Body of pancreas (tissue), 4 donors: ENCODE results near the gene MYDGF. TPM values are rescaled to one million over a fixed set of nuclear protein-coding genes. Genes with fewer than 3 reads are reported as not detected.

Experiments
- ATAC-seq: fragments of 150-250 bp; one replicate; pipeline ENCODE4 v1.9.1; 2016
- DNase-seq, 4 donors: peaks; one replicate each; pipeline ENCODE4 v3.0.0-alpha.2; 2019
- H3K27ac ChIP-seq, 4 donors: fragments of 200-600 bp; sonication (generic); 1 replicate in 3 of 4; 2 replicates in 1 of 4; pipeline versions ENCODE4 v1.5.1 to v1.6.1; 2016 to 2019; ENCODE audit warnings: mild to moderate bottlenecking in 1 of 4, mixed read lengths in 1 of 4, moderate library complexity in 1 of 4
- H3K27me3 ChIP-seq, 2 donors: fragments of 200-600 bp; sonication (generic); one replicate each; pipeline ENCODE4 v1.6.0; 2016; ENCODE audit warnings: mild to moderate bottlenecking in 1 of 2
- H3K36me3 ChIP-seq, 2 donors: fragments of 200-600 bp; sonication (generic); replicated peaks in 1 of 2; 2 replicates each; pipeline ENCODE4 v1.5.1; 2016; ENCODE audit warnings: low read depth in 2 of 2; ENCODE audit not compliant: insufficient read depth in 1 of 2
- H3K4me1 ChIP-seq: fragments of 200-600 bp; sonication (generic); one replicate; pipeline ENCODE4 v1.6.0; 2016
- H3K4me3 ChIP-seq, 2 donors: fragments of 200-600 bp; sonication (generic); 1 replicate in 1 of 2; 2 replicates in 1 of 2; pipeline ENCODE4 v1.5.1; 2016 to 2019
- H3K9me3 ChIP-seq, 3 donors: fragments of 200-600 bp; sonication (generic); 1 replicate in 2 of 3; 2 replicates in 1 of 3; pipeline ENCODE4 v1.5.1; 2016
- CTCF ChIP-seq, 7 experiments: fragments of 450-650 bp in 4 of 7; fragments of 200-600 bp in 3 of 7; sonication (generic) in 3 of 7; IDR thresholded peaks; one replicate each; pipeline ENCODE4 v1.5.1; 2016 to 2019; ENCODE audit warnings: antibody characterized with exemption in 7 of 7
- POLR2A ChIP-seq, 3 donors: fragments of 450-650 bp; IDR thresholded peaks; one replicate each; pipeline ENCODE4 v1.6.1; 2016; ENCODE audit warnings: antibody characterized with exemption in 3 of 3, mild to moderate bottlenecking in 2 of 3
- WGBS, 2 donors: methylation state at CpG; one replicate each; pipeline ENCODE4 v1.1.5; 2017; 5-methylcytosine and 5-hydroxymethylcytosine counted together
- intact Hi-C: fragments of 100-400 bp; cut with DNase I; formaldehyde crosslinking; loops from one replicate; pipeline ENCODE4 v1.15.1; 2023
- total RNA-seq, 2 donors: library from RNA; depleted of rRNA; stranded (reverse); fragments of >200 nt; gene quantifications; one replicate each; pipeline ENCODE4 v1.1.0, GENCODE V29; 2016

MYDGF gene
- total RNA-seq, 2 donors from 2014 or later, result 42.5 to 50.1 TPM

- H3K4me1 ChIP-seq, result no peaks in the 10 kb centered on the region
- no peak overlapping the region for H3K4me3 ChIP-seq
- intact Hi-C loops, result no loop called here
- no peak overlapping the region for H3K27ac ChIP-seq
- no peaks in the 10 kb centered on the region for H3K27me3 ChIP-seq
- H3K36me3 ChIP-seq, result no peaks in the 10 kb centered on the region
- DNase-seq (no peak), ATAC-seq (no peak)
- 79 to 81% methylated on average over 2 of the region's 2 CpGs for WGBS, 2 donors
- TF ChIP-seq CTCF (IDR thresholded peaks at IDR 0.05), result no peak
- no peak for TF ChIP-seq POLR2A (IDR thresholded peaks at IDR 0.05)
- H3K9me3 ChIP-seq, result no peaks in the 10 kb centered on the region
Measured at GRCh38 chr19:4650159-4650558, 20.0 kb downstream of the MYDGF start.

GRCh38 chr19:4649392-4650047, 20.6 kb downstream of the MYDGF start:
- ATAC-seq (no peak), DNase-seq (no peak)
- Histone ChIP-seq H3K4me1 (no peaks in the 10 kb centered on the region), H3K27ac (no peak overlapping the region), H3K27me3 (no peaks in the 10 kb centered on the region), H3K9me3 (no peaks in the 10 kb centered on the region), H3K36me3 (no peaks in the 10 kb centered on the region), H3K4me3 (no peak overlapping the region)
- intact Hi-C loops, result no loop called here
- TF ChIP-seq CTCF (IDR thresholded peaks at IDR 0.05) (no peak), POLR2A (IDR thresholded peaks at IDR 0.05) (no peak)
- WGBS, 2 donors, result 78 to 97% methylated on average over 6 to 18 of the region's 19 CpGs

GRCh38 chr19:4647676-4648644, 22.2 kb downstream of the MYDGF start:
- TF ChIP-seq POLR2A (IDR thresholded peaks at IDR 0.05) (no peak), CTCF (IDR thresholded peaks at IDR 0.05) (no peak)
- Histone ChIP-seq H3K4me3 (no peak overlapping the region), H3K27me3 (no peaks in the 10 kb centered on the region), H3K27ac (peak overlapping the region in 1 of 4 donors; percentile 45), H3K4me1 (no peaks in the 10 kb centered on the region), H3K9me3 (no peaks in the 10 kb centered on the region), H3K36me3 (no peaks in the 10 kb centered on the region)
- peak; percentile 32 for ATAC-seq
- whole genome bisulfite sequencing, 2 donors, result 73 to 79% methylated on average over 5 to 20 of the region's 20 CpGs
- intact Hi-C loops, result no loop called here
- peak in 3 of 4 donors; percentile 20 to 25 (median 21) for DNase-seq

- intact Hi-C loops, result no loop called here
- TF ChIP-seq POLR2A (IDR thresholded peaks at IDR 0.05), result no peak
- TF ChIP-seq CTCF (IDR thresholded peaks at IDR 0.05), result no peak
- WGBS, 2 donors, result 72 to 80% methylated on average over 4 of the region's 4 CpGs
- no peak overlapping the region for H3K4me3 ChIP-seq
- DNase-seq (no peak), ATAC-seq (no peak)
- no peaks in the 10 kb centered on the region for H3K4me1 ChIP-seq
- H3K27me3 ChIP-seq, result no peaks in the 10 kb centered on the region
- H3K9me3 ChIP-seq, result no peaks in the 10 kb centered on the region
- no peak overlapping the region for H3K27ac ChIP-seq
- H3K36me3 ChIP-seq, result no peaks in the 10 kb centered on the region
Measured at GRCh38 chr19:4645718-4646117, 24.4 kb downstream of the MYDGF start.
